Neutrophil (primary cell): ENCODE measurements around the gene TSPAN9.

ENCODE experiments used
- H3K27ac ChIP-seq: fragments of 200-600 bp; sonication (generic); 2 replicates; pipeline ENCODE4 v1.5.1; 2016; ENCODE audit warnings: mild to moderate bottlenecking, moderate library complexity
- H3K27me3 ChIP-seq: fragments of 200-600 bp; sonication (generic); 2 replicates; pipeline ENCODE4 v1.6.0; 2016; ENCODE audit warnings: mild to moderate bottlenecking
- H3K36me3 ChIP-seq: fragments of 200-600 bp; sonication (generic); 2 replicates; pipeline ENCODE4 v1.5.1; 2017
- H3K4me1 ChIP-seq, 2 experiments: fragments of 200-600 bp in 1 of 2; sonication (generic) in 1 of 2; 1 replicate in 1 of 2; 2 replicates in 1 of 2; pipeline versions ENCODE4 v1.5.1 to v1.6.1; 2013 to 2016; ENCODE audit warnings: low read depth in 1 of 2, low read length in 1 of 2, mild to moderate bottlenecking in 1 of 2, moderate library complexity in 1 of 2; ENCODE audit not compliant: control insufficient read depth in 1 of 2, insufficient read depth in 1 of 2
- H3K4me3 ChIP-seq, 2 experiments: fragments of 200-600 bp in 1 of 2; sonication (generic) in 1 of 2; 1 replicate in 1 of 2; 2 replicates in 1 of 2; pipeline ENCODE4 v1.5.1; 2013 to 2016; ENCODE audit warnings: low read depth in 1 of 2, low read length in 1 of 2, mild to moderate bottlenecking in 1 of 2, moderate library complexity in 1 of 2
- H3K9me3 ChIP-seq: fragments of 200-600 bp; sonication (generic); 2 replicates; pipeline ENCODE4 v1.5.1; 2016
- CTCF ChIP-seq: fragments of 200-600 bp; sonication (generic); IDR thresholded peaks from 2 replicates; pipeline ENCODE4 v1.5.1; 2016; ENCODE audit warnings: antibody characterized with exemption

TSPAN9 gene

GRCh38 chr12:3130057-3130830 is 53.1 kb downstream of the TSPAN9 start:
- Histone ChIP-seq H3K4me3 (no peak overlapping the region), H3K27me3 (peaks cover 100% of the 10 kb centered on the region)
- no peak for TF ChIP-seq CTCF

GRCh38 chr12:3131129-3131528 is 54.0 kb downstream of the TSPAN9 start:
- H3K27ac ChIP-seq, result no peak overlapping the region
- peaks cover 100% of the 10 kb centered on the region for H3K27me3 ChIP-seq

More at GRCh38 chr12:3130057-3130830, 53.1 kb downstream of the TSPAN9 start:
- no peaks in the 10 kb centered on the region for H3K36me3 ChIP-seq
- no peaks in the 10 kb centered on the region for H3K9me3 ChIP-seq
- H3K27ac ChIP-seq, result no peak overlapping the region
- peaks cover 9 to 15% of the 10 kb centered on the region in 2 experiments for H3K4me1 ChIP-seq

GRCh38 chr12:3132636-3133404 is 55.6 kb downstream of the TSPAN9 start:
- H3K9me3 ChIP-seq, result no peaks in the 10 kb centered on the region
- no peak for TF ChIP-seq CTCF
- peaks cover 100% of the 10 kb centered on the region for H3K27me3 ChIP-seq
- peaks cover 9 to 15% of the 10 kb centered on the region in 2 experiments for H3K4me1 ChIP-seq
- no peaks in the 10 kb centered on the region for H3K36me3 ChIP-seq
- no peak overlapping the region for H3K27ac ChIP-seq
- no peak overlapping the region for H3K4me3 ChIP-seq

More at GRCh38 chr12:3131129-3131528, 54.0 kb downstream of the TSPAN9 start:
- no peak for TF ChIP-seq CTCF
- no peaks in the 10 kb centered on the region for H3K9me3 ChIP-seq
- H3K4me3 ChIP-seq, result no peak overlapping the region
- H3K36me3 ChIP-seq, result no peaks in the 10 kb centered on the region
- H3K4me1 ChIP-seq, result peaks cover 9 to 15% of the 10 kb centered on the region in 2 experiments

GRCh38 chr12:3133405-3133783 is 56.2 kb downstream of the TSPAN9 start:
- Histone ChIP-seq H3K4me1 (peaks cover 9 to 15% of the 10 kb centered on the region in 2 experiments), H3K4me3 (no peak overlapping the region), H3K9me3 (no peaks in the 10 kb centered on the region), H3K36me3 (no peaks in the 10 kb centered on the region), H3K27me3 (peaks cover 100% of the 10 kb centered on the region), H3K27ac (no peak overlapping the region)
- no peak for TF ChIP-seq CTCF

GRCh38 chr12:3134126-3134525 is 56.9 kb downstream of the TSPAN9 start:
- Histone ChIP-seq H3K36me3 (no peaks in the 10 kb centered on the region), H3K4me3 (no peak overlapping the region), H3K27me3 (peaks cover 100% of the 10 kb centered on the region), H3K4me1 (peaks cover 9 to 13% of the 10 kb centered on the region in 2 experiments), H3K27ac (no peak overlapping the region), H3K9me3 (no peaks in the 10 kb centered on the region)
- no peak for TF ChIP-seq CTCF
